Activated CD4-positive, CD25-positive, alpha-beta regulatory T cell treated with anti-CD3 and anti-CD28 coated beads, Interleukin-2, amount 50 U/mL, for 24 hours (primary cell): ENCODE measurements around the gene CREB3L2.
"Not testable (repeated sequence)": the region's sequence is repeated elsewhere in the genome, so short reads cannot be mapped to it uniquely, and the experiment has no call there.

Experiments
- ATAC-seq, 2 donors: fragments of 150-1000 bp; cut with Tn5 transposase; one replicate each; pipeline ENCODE4 v1.10.0; 2021; ENCODE audit warnings: mild to moderate bottlenecking in 1 of 2, moderate library complexity in 1 of 2

The CREB3L2 gene

GRCh38 chr7:137865764-137866163 lies 136.1 kb downstream of the CREB3L2 start:
- ATAC-seq = no peak

- no peak for ATAC-seq
These were observed 138.9 kb downstream of the CREB3L2 start for GRCh38 chr7:137862964-137863363.

- ATAC-seq = no peak
These were observed 139.5 kb downstream of the CREB3L2 start for GRCh38 chr7:137862358-137862757.

- no peak for ATAC-seq
These were observed 141.3 kb downstream of the CREB3L2 start for GRCh38 chr7:137860542-137860941.

- no peak for ATAC-seq
These were observed 148.8 kb downstream of the CREB3L2 start for GRCh38 chr7:137853053-137853452.

- ATAC-seq = no peak
These were observed 149.8 kb downstream of the CREB3L2 start for GRCh38 chr7:137852108-137852507.

GRCh38 chr7:137850972-137851945 lies 150.6 kb downstream of the CREB3L2 start:
- ATAC-seq = no peak

- ATAC-seq = no peak
These were observed 151.3 kb downstream of the CREB3L2 start for GRCh38 chr7:137850571-137850970.

- no peak for ATAC-seq
These were observed 153.8 kb downstream of the CREB3L2 start for GRCh38 chr7:137848095-137848494.

- no peak for ATAC-seq
These were observed 154.3 kb downstream of the CREB3L2 start for GRCh38 chr7:137847568-137848050.

GRCh38 chr7:137846827-137847567 lies 154.9 kb downstream of the CREB3L2 start, which contains the start of gene DGKI:
TSS of gene DGKI (minus strand) at chr7:137846974.
- no peak for ATAC-seq

GRCh38 chr7:137846549-137846826 lies 155.4 kb downstream of the CREB3L2 start:
- ATAC-seq = peak in 1 of 2 donors; percentile 35

- no peak for ATAC-seq
These were observed 157.0 kb downstream of the CREB3L2 start for GRCh38 chr7:137844677-137845425.

- no peak for ATAC-seq
These were observed 161.7 kb downstream of the CREB3L2 start for GRCh38 chr7:137839903-137840779.

- no peak for ATAC-seq
These were observed 163.1 kb downstream of the CREB3L2 start for GRCh38 chr7:137838706-137839315.

- no peak for ATAC-seq
These were observed 165.3 kb downstream of the CREB3L2 start for GRCh38 chr7:137836541-137836940.

GRCh38 chr7:137836113-137836509 lies 165.8 kb downstream of the CREB3L2 start:
- ATAC-seq = no peak

- no peak for ATAC-seq
These were observed 166.3 kb downstream of the CREB3L2 start for GRCh38 chr7:137835486-137836112.

- no peak for ATAC-seq
These were observed 167.3 kb downstream of the CREB3L2 start for GRCh38 chr7:137834552-137834951.

- not testable (repeated sequence) for ATAC-seq
These were observed 168.9 kb downstream of the CREB3L2 start for GRCh38 chr7:137832990-137833389.

- no peak for ATAC-seq
These were observed 169.5 kb downstream of the CREB3L2 start for GRCh38 chr7:137832382-137832781.
